Activated naive CD8-positive, alpha-beta T cell (primary cell): ENCODE measurements around the gene MGAM2.

Experiments
- H3K27ac Mint-ChIP-seq: one replicate; pipeline ENCODE4 v1.8.0; 2021; ENCODE audit warnings: mixed read lengths
- H3K27me3 Mint-ChIP-seq: one replicate; pipeline ENCODE4 v1.8.0; 2021; ENCODE audit warnings: mixed read lengths
- H3K36me3 Mint-ChIP-seq: one replicate; pipeline ENCODE4 v1.8.0; 2021; ENCODE audit warnings: mixed read lengths
- H3K4me1 Mint-ChIP-seq: one replicate; pipeline ENCODE4 v1.8.0; 2021; ENCODE audit warnings: low read depth, mixed read lengths
- H3K4me3 Mint-ChIP-seq: one replicate; pipeline ENCODE4 v1.8.0; 2021; ENCODE audit warnings: mild to moderate bottlenecking, mixed read lengths
- H3K9me3 Mint-ChIP-seq: one replicate; pipeline ENCODE4 v1.8.0; 2021; ENCODE audit warnings: low read depth, mixed read lengths

Gene MGAM2

DNA sequence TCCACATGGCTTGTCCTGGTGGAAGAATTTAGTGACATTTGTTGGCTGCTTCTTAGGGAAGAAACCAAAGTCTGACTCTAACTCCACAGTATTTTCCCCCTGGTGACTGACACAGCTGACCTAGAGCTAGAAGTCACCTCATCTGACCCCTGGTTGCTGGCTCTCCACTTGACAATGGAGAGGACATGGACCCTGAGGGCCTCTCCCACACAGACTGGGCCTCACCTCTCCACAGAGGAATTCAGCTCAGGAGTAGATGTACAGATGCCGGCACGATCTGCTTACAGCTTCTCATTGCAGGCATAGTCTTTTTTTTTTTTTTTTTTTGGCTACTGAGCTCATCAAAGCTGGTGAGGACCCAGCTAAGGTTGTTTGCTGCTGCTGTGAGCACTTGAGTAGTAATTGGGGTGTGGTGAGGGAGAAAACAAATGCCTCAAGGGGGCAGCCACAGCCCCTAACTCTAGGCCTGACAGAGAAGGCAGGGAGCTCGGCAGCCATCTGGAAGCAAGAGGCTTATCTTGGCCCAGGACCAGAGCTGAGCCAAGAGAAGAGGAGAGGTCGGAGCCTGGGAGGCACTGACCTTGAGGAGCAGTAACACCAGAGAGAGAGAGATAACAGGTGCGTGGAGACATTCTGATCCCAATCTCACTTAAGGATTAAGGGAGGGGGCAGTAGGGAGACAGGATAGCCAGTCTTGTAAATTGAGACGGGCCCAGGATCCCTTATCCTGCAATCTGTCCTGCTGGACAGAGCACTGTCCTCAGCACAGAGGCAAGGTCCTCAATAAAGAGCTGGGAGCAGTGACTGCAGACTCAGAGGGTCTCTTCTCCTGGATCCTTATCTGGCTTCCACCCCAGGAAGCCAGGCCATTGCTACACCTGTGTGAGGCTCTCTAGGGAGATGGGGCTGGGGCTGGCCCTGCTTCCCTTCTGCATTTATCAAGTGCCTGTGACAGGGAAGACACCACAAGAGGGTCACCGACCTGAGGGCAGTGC is 136.9 kb downstream of the MGAM2 start:
- Mint-ChIP-seq H3K27ac (no peak overlapping the region), H3K27me3 (peaks cover 5% of the 10 kb centered on the region), H3K4me1 (no peaks in the 10 kb centered on the region), H3K9me3 (no peaks in the 10 kb centered on the region), H3K4me3 (no peak overlapping the region), H3K36me3 (no peaks in the 10 kb centered on the region)

DNA sequence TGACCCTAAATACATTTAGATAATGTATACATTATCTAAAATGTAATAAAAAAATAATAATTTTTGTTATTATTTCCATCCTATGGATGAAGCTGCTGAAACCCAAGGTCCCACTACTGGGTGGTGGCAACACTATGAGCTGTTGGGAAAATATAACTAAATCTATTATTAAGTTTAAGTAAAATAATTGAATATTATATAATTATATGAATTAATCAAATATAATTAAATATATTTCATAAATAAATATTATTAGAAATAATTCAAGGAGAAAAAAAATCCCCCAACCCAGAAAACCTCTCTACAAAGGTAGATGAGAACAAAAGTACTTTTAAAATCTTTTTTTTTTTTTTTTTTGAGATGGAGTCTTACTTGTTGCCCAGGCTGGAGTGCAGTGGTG is 138.4 kb downstream of the MGAM2 start:
- H3K4me1 Mint-ChIP-seq, result no peaks in the 10 kb centered on the region
- no peak overlapping the region for H3K27ac Mint-ChIP-seq
- no peak overlapping the region for H3K4me3 Mint-ChIP-seq
- H3K9me3 Mint-ChIP-seq, result no peaks in the 10 kb centered on the region
- H3K36me3 Mint-ChIP-seq, result no peaks in the 10 kb centered on the region
- H3K27me3 Mint-ChIP-seq, result peaks cover 5% of the 10 kb centered on the region

DNA sequence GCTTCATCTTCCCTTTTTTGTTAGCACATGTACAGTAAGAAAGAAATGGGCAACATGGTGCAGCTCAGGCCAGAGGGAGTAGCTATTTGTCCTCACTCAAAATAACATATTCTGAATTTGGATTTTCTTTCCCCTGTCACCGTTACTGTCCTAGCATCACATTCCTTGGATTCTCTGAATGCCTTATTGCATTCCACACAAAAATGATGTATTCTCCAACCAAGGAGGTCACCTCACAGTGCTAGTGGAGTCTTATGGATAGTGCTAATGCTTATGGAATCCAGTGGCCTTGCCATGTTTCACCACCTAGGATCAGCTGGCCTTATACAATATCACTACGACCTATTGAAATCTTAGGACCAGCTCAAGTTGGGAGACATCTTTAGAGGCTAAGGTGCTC is 139.2 kb downstream of the MGAM2 start:
- Mint-ChIP-seq H3K27ac (no peak overlapping the region), H3K27me3 (peaks cover 4% of the 10 kb centered on the region), H3K4me3 (no peak overlapping the region)

DNA sequence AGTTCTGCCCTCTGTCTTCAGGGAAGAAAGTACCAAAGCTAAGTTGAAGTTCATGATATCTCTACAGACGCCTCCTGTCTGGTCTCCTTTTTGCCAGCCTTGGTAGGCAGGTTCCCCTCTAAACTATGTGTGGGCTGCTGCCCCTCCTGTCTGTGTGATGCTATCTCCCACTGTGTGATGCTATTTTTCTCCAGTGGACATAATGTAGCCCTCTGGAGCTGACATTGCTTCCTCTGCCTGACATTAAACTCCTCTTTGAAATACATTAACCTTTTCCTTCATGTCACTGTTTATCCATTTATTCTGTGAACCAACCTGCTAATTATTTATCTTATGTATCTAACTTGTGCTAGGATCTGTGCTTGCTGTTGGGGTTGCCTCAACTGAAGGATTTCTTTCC is 146.4 kb downstream of the MGAM2 start, which contains the start of gene PRSS58:
TSS of gene PRSS58 (minus strand) at position 101 of the 400 bp plus-strand sequence. CDS start 351 bp downstream, outside the sequence.
- Mint-ChIP-seq H3K9me3 (peaks cover 9% of the 10 kb centered on the region), H3K4me1 (no peaks in the 10 kb centered on the region), H3K36me3 (peaks cover 8% of the 10 kb centered on the region), H3K4me3 (no peak within 1 kb of the TSS), H3K27ac (no peak within 1 kb of the TSS), H3K27me3 (peaks cover 6% of the 10 kb centered on the region)

More for the DNA sequence above, 139.2 kb downstream of the MGAM2 start:
- Mint-ChIP-seq H3K9me3 (no peaks in the 10 kb centered on the region), H3K4me1 (no peaks in the 10 kb centered on the region), H3K36me3 (no peaks in the 10 kb centered on the region)

DNA sequence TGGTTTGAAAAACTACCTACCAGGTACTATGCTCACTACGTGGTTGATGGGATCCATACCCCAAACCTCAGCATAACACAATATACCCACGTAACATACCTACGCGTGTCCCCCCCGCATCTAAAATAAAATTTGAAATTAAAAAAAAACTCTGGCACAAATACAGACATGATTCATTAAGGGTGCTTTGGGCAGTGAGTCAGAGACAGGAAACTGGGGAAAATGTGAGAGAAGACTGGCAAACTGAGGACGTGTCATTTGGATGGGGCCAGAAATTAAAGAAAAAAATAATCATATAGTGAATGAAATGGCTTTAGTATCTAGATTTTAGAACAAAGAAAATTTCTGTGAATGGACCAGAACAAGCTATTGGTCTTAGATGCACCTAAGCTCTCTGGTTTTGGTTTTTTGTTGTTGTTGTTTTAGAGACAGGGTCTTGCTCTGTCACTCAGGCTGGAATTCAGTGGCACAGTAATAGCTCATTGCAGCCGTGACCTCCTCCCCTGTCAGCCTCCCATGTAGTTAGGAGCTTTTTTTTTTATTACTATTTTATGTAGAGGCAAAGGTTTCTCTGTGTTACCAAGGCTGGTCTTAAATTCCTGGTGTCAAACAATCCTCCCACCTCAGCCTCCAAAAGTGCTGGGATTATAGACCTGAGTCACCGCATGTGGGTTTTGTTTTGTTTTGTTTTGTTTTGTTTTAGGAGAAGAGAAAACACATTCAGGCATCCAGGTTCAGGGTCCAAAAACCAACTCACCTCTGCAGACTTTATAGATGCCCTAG is 152.3 kb downstream of the MGAM2 start:
- Mint-ChIP-seq H3K27ac (no peak overlapping the region), H3K4me3 (no peak overlapping the region), H3K27me3 (peaks cover 8% of the 10 kb centered on the region), H3K36me3 (peaks cover 8% of the 10 kb centered on the region), H3K4me1 (no peaks in the 10 kb centered on the region), H3K9me3 (peaks cover 9% of the 10 kb centered on the region)
